B cell (primary cell): ENCODE results near the gene USP44. TPM values are rescaled to one million over a fixed set of nuclear protein-coding genes. Genes with fewer than 3 reads are reported as not detected.

ENCODE experiments used
- ATAC-seq: fragments of 200-7000 bp; cut with Tn5 transposase; one replicate; pipeline ENCODE4 v1.10.0; 2021; ENCODE audit warnings: low read depth, mild to moderate bottlenecking, moderate number of reproducible peaks, moderate library complexity
- CTCF ChIA-PET: fragments of 350-600 bp; sonication (Branson Sonifier 250); formaldehyde crosslinking; loops from one replicate; lab custom pipeline; 2021; ENCODE audit warnings: antibody characterized with exemption, inconsistent platforms; lab: Charles Lee
- POLR2A ChIA-PET: fragments of 350-600 bp; sonication (Branson Sonifier 250); formaldehyde crosslinking; loops from one replicate; lab custom pipeline; 2021; ENCODE audit warnings: antibody characterized with exemption; lab: Charles Lee
- DNase-seq: peaks from one replicate; pipeline ENCODE4 v3.0.0; 2013
- H2AFZ ChIP-seq: 2 replicates; pipeline ENCODE4 v1.6.1; 2012; ENCODE audit warnings: mild to moderate bottlenecking, low read depth, low read length; ENCODE audit not compliant: insufficient read depth, poor library complexity, severe bottlenecking
- H3K27ac ChIP-seq, 2 donors: 1 replicate in 1 of 2; 2 replicates in 1 of 2; pipeline ENCODE4 v1.5.1; 2012 to 2013; ENCODE audit warnings: low read length in 2 of 2, mild to moderate bottlenecking in 2 of 2, moderate library complexity in 1 of 2
- H3K27me3 ChIP-seq, 4 experiments: fragments of 200-600 bp in 1 of 4; sonication (generic) in 1 of 4; replicated peaks in 1 of 4; 1 replicate in 2 of 4; 2 replicates in 2 of 4; pipeline versions ENCODE4 v1.6.1 to v1.7.0; 2013 to 2016; ENCODE audit warnings: low read length in 3 of 4, mild to moderate bottlenecking in 2 of 4, mixed read lengths in 1 of 4, moderate library complexity in 1 of 4; ENCODE audit not compliant: insufficient read depth in 4 of 4, control insufficient read depth in 3 of 4; ENCODE audit errors: control extremely low read depth in 1 of 4
- H3K36me3 ChIP-seq, 2 experiments: replicated peaks in 1 of 2; 1 replicate in 1 of 2; 2 replicates in 1 of 2; pipeline versions ENCODE4 v1.6.1 to v1.7.1; 2013; ENCODE audit warnings: low read length in 1 of 2; ENCODE audit not compliant: insufficient read depth in 2 of 2, control insufficient read depth in 1 of 2; ENCODE audit errors: control extremely low read depth in 1 of 2, extremely low read depth in 1 of 2
- H3K4me1 ChIP-seq, 2 donors: fragments of 200-600 bp in 1 of 2; sonication (generic) in 1 of 2; 1 replicate in 1 of 2; 2 replicates in 1 of 2; pipeline versions ENCODE4 v1.5.1 to v1.6.1; 2013 to 2017; ENCODE audit warnings: low read length in 2 of 2; ENCODE audit not compliant: control insufficient read depth in 2 of 2, insufficient read depth in 2 of 2
- H3K4me2 ChIP-seq: replicated peaks from 2 replicates; pipeline ENCODE3; 2012; ENCODE audit warnings: mild to moderate bottlenecking, low read depth, low read length; ENCODE audit not compliant: poor library complexity, severe bottlenecking
- H3K4me3 ChIP-seq, 5 experiments: fragments of 200-600 bp in 1 of 5; sonication (generic) in 1 of 5; 1 replicate in 3 of 5; 2 replicates in 2 of 5; pipeline versions ENCODE4 v1.5.1 to v1.7.0; 2011 to 2016; ENCODE audit warnings: low read length in 4 of 5, mild to moderate bottlenecking in 4 of 5, low read depth in 2 of 5, control low read depth in 1 of 5, moderate library complexity in 1 of 5; ENCODE audit not compliant: insufficient read depth in 1 of 5; ENCODE audit errors: control extremely low read depth in 1 of 5, extremely low read depth in 1 of 5
- H3K79me2 ChIP-seq: fragments of 200-600 bp; sonication (generic); one replicate; pipeline ENCODE4 v1.6.0; 2016; ENCODE audit warnings: low read length; ENCODE audit not compliant: control insufficient read depth, insufficient read depth
- H3K9ac ChIP-seq: fragments of 200-600 bp; sonication (generic); 2 replicates; pipeline ENCODE4 v1.6.1; 2017; ENCODE audit warnings: mild to moderate bottlenecking, low read length, moderate library complexity
- H3K9me3 ChIP-seq, 3 donors: one replicate each; pipeline versions ENCODE4 v1.6.1 to v1.7.1; 2013; ENCODE audit warnings: low read length in 2 of 3; ENCODE audit not compliant: control insufficient read depth in 2 of 3, insufficient read depth in 1 of 3; ENCODE audit errors: control extremely low read depth in 1 of 3
- H4K20me1 ChIP-seq: 2 replicates; pipeline ENCODE4 v1.6.0; 2012; ENCODE audit warnings: mild to moderate bottlenecking, low read length; ENCODE audit not compliant: insufficient read depth, control insufficient read depth, poor library complexity, severe bottlenecking
- H3K27ac Mint-ChIP-seq: one replicate; pipeline ENCODE4 v1.8.0; 2021; ENCODE audit warnings: mixed read lengths
- H3K27me3 Mint-ChIP-seq: one replicate; pipeline ENCODE4 v1.8.0; 2021; ENCODE audit warnings: mixed read lengths
- H3K4me1 Mint-ChIP-seq: one replicate; pipeline ENCODE4 v1.8.0; 2021; ENCODE audit warnings: mixed read lengths
- H3K4me3 Mint-ChIP-seq: one replicate; pipeline ENCODE4 v1.8.0; 2021; ENCODE audit warnings: mixed read lengths
- H3K9me3 Mint-ChIP-seq: one replicate; pipeline ENCODE4 v1.8.0; 2022; ENCODE audit warnings: mixed read lengths; ENCODE audit not compliant: insufficient read depth
- EZH2 ChIP-seq: IDR thresholded peaks from 2 replicates; pipeline ENCODE4 v1.6.1; 2012; ENCODE audit warnings: borderline replicate concordance, low read depth, mild to moderate bottlenecking, moderate library complexity, low read length; ENCODE audit not compliant: insufficient read depth, poor library complexity, severe bottlenecking
- intact Hi-C: fragments of 100-400 bp; cut with micrococcal nuclease; formaldehyde crosslinking; loops from one replicate; pipeline ENCODE4 v1.10.0; 2022
- polyA plus RNA-seq: library from polyadenylated mRNA; depleted of rRNA; stranded (reverse); fragments of >200 nt; gene quantifications from 2 replicates; pipeline ENCODE4 v1.2.3, GENCODE V29; 2012
- total RNA-seq, 2 donors: library from RNA; stranded (reverse); fragments of 120-200 nt in 1 of 2; gene quantifications; 1 replicate in 1 of 2; 2 replicates in 1 of 2; pipeline versions ENCODE4 v1.2.3 to v1.2.4, GENCODE V29; 2013 to 2022
- TF ChIP-seq, protein P1 (sequence below): fragments of 200-600 bp; IDR thresholded peaks from one replicate; pipeline ENCODE4 v1.8.0; 2022; ENCODE audit warnings: antibody characterized with exemption, mild to moderate bottlenecking

The USP44 gene
- total and polyA plus RNA-seq, 2 donors (not counting 1 experiment from before 2014, with no cell fraction given) = 2.5 to 7.1 TPM

DNA sequence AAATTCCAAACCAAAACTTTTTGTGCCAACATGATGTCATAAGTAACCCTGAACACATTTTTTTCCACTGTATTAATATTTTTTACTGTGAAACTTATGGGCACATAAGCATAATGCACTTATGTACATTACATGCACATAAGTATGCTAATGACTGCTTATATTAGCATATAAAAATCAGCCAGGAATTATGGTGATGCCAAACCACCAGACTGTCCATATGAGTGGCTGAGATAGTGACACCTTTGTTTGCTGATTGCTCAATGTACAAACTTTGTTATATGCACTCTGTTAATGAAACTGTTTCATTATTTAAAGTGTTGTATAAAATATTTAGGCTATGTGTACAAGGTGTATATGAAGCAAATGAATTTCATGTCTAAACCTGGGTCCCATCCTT lies 32.3 kb downstream of the USP44 start:
- Histone ChIP-seq H3K9me3 (no peaks in the 10 kb centered on the region), H4K20me1 (no peaks in the 10 kb centered on the region), H3K27ac (no peak overlapping the region), H3K36me3 (peaks cover 3 to 10% of the 10 kb centered on the region in 2 experiments), H3K79me2 (no peaks in the 10 kb centered on the region), H2AFZ (no peak overlapping the region), H3K4me3 (no peak overlapping the region), H3K9ac (no peak overlapping the region), H3K27me3 (no peaks in the 10 kb centered on the region), H3K4me1 (peaks cover 0 to 2% of the 10 kb centered on the region in 2 donors), H3K4me2 (no peak overlapping the region)
- TF ChIP-seq EZH2 = no peak
- TF ChIP-seq, protein P1, sequence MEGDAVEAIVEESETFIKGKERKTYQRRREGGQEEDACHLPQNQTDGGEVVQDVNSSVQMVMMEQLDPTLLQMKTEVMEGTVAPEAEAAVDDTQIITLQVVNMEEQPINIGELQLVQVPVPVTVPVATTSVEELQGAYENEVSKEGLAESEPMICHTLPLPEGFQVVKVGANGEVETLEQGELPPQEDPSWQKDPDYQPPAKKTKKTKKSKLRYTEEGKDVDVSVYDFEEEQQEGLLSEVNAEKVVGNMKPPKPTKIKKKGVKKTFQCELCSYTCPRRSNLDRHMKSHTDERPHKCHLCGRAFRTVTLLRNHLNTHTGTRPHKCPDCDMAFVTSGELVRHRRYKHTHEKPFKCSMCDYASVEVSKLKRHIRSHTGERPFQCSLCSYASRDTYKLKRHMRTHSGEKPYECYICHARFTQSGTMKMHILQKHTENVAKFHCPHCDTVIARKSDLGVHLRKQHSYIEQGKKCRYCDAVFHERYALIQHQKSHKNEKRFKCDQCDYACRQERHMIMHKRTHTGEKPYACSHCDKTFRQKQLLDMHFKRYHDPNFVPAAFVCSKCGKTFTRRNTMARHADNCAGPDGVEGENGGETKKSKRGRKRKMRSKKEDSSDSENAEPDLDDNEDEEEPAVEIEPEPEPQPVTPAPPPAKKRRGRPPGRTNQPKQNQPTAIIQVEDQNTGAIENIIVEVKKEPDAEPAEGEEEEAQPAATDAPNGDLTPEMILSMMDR = no peak
- no peaks in the 10 kb centered on the region for H3K9me3 Mint-ChIP-seq
- no peak overlapping the region for H3K27ac Mint-ChIP-seq
- H3K4me3 Mint-ChIP-seq = no peak overlapping the region
- POLR2A ChIA-PET = no interaction called here
- peaks cover 6% of the 10 kb centered on the region for H3K4me1 Mint-ChIP-seq
- ATAC-seq (no peak), DNase-seq (no peak)
- CTCF ChIA-PET = interaction anchor here (1.3 kb wide), 1 partner anchor 16 kb away, joined by 10 read pairs; no protein-coding TSS in a partner anchor
- intact Hi-C loops = no loop called here
- no peaks in the 10 kb centered on the region for H3K27me3 Mint-ChIP-seq

DNA sequence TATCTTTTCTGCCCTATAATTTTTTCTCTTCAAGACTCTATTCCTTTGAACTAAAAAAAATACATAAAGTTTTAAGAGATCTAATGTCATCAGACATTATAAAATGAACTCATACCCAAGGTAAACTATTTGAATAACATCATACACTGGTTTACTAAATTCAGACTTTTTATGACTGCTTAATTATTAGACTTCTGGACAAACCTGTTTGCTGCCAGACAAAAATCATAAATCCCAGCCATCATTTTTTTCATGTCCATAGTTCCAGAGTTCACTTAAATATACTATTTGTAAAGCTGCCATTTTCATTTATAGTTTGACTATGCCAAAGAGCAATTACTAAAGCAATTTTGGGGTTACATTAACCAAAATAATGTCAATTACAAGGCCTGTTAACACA lies 34.0 kb downstream of the USP44 start:
- Histone ChIP-seq H3K79me2 (no peaks in the 10 kb centered on the region), H3K36me3 (peaks cover 8 to 27% of the 10 kb centered on the region in 2 experiments), H3K9me3 (no peaks in the 10 kb centered on the region), H3K4me3 (no peak overlapping the region), H4K20me1 (no peaks in the 10 kb centered on the region), H3K27me3 (no peaks in the 10 kb centered on the region), H3K9ac (no peak overlapping the region), H3K27ac (no peak overlapping the region), H2AFZ (no peak overlapping the region), H3K4me1 (peaks cover 0 to 2% of the 10 kb centered on the region in 2 donors), H3K4me2 (no peak overlapping the region)
- H3K9me3 Mint-ChIP-seq = no peaks in the 10 kb centered on the region
- intact Hi-C loops = no loop called here
- no peaks in the 10 kb centered on the region for H3K27me3 Mint-ChIP-seq
- TF ChIP-seq, protein P1 = no peak
- TF ChIP-seq EZH2 = no peak
- H3K4me3 Mint-ChIP-seq = no peak overlapping the region
- DNase-seq (no peak), ATAC-seq (no peak)
- no peak overlapping the region for H3K27ac Mint-ChIP-seq
- ChIA-PET CTCF (interaction anchor here (0.5 to 0.6 kb wide), 2 partner anchors 28 to 1929 kb away, joined by 3 read pairs; no protein-coding TSS in a partner anchor), POLR2A (no interaction called here)
- H3K4me1 Mint-ChIP-seq = peaks cover 6% of the 10 kb centered on the region
